LHCN-M2 (cell line): ENCODE data around the gene C6orf120. TPM values are rescaled to one million over a fixed set of nuclear protein-coding genes. Genes with fewer than 3 reads are reported as not detected.
"Not testable (repeated sequence)": the region's sequence is repeated elsewhere in the genome, so short reads cannot be mapped to it uniquely, and the experiment has no call there.

Source experiments
- DNase-seq: peaks from one replicate; pipeline ENCODE4 v3.0.0-alpha.2; 2012; ENCODE audit warnings: low read depth
- total RNA-seq: library from RNA; depleted of rRNA; stranded (reverse); fragments of >200 nt; gene quantifications from 2 replicates; pipeline ENCODE4 v1.2.3, GENCODE V29; 2014

C6orf120 gene
- total RNA-seq, 1 experiment from 2014 or later = 66.6 TPM

DNA sequence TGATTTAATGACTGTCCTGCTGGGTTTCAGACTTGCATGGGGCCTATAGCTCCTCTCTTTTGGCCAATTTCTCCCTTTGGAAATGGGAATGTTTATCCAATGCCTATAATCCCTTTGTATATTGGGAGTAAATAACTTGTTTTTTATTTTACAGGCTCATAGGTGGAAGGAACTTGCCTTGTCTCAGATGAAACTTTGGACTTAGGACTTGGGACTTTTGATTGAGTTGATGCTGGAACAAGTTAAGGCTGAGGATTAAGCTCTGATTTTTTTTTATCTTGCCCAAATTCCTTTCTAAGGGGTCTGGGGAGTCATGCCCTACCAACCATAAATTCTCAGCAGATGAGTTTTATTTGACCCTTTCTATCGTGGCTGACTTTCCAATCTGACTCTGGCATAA, 23.6 kb upstream of the C6orf120 start:
- DNase-seq = no peak

DNA sequence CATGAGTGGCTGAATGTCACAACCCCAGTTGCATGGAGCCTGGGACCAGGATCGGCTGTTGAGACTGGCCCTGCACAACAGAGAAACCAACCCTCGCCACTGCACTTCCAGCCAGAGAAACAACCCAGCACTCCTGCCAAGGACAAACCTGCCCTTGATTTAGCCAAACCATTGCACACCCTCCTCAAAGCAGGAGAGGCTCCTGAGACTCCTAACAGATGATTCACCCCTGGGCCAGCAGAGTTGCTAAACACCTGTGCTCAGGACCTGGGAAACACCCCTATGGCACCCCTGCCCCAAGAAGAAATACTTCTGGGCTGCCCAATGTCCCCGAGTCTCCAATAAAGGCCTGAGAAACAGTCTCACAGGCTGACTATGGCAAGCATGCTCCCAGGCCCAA, 17.9 kb upstream of the C6orf120 start:
- no peak for DNase-seq

DNA sequence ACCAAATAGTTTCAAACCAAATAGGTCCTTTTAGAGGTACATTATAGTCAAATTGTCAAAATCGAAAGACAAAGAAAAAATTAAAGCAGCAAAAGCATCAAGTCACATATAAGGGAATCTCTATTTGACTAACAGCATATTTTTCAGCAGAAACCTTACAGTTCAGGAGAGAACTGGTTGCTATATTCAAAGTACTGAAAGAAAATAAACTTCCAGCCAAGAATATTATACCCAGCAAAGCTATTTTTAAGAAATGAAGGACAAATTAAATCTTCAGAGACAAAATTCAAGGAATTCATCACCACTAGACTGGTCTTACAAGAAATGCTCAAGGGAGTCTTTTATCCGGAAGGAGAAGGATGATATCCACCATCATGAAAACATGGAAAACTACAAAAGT, 16.1 kb upstream of the C6orf120 start:
- DNase-seq = no peak

DNA sequence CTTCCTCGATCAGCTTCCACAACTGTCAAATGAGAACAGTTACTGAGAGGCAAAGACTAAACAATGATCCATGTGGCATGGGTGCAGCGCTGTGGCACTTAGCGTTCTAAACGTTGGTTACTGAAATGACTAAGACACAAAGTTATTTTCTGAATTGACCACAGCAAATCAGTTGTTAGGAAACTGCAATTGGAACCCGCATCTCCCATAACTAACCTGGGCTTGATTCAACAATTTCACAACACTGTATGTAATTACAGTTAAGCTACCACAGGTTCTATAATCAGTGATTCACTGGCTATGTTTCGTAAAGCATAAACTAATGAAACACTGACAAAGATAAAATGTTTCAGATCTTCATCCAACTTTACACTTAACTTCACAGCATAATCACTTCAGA, 12.6 kb upstream of the C6orf120 start:
- peak; percentile 96 for DNase-seq

DNA sequence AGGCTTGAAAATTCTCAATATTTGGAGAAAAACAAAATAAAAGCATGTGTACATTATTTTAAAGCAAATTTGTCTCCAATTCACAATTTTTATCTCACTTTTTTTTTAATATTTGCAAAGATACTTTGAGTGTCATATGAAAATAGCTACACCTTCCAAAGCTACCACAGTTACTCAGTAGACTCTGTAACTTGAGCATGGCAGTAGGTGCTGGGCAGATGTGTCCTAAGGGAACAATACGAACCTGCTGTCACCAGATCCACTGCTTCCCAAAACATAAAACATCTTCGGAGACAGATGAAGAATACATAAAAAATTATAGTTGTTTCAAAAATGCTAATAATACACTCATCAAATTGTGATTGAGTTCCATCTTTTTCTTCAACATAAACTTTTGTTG, 10.7 kb upstream of the C6orf120 start:
- DNase-seq = no peak

DNA sequence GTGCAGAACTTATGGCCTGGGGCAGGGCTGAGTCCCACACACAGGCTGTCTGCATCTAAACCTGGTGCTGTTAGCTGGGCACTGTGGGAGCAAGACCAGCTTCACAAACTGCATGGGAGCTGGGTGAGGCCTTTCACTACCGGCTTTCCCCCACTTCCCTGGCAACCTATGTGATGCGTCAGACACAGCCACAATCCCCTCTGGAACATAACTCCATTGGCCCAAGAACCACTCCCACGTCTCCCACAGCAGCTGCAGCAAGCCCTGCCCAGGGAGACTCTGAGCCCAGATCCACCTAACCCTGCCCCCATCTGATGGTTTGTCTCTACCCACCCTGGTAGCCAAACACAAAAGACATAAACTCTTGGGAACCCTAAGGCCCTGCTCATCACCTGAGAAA, 9.4 kb upstream of the C6orf120 start:
- peak; percentile 92 for DNase-seq

DNA sequence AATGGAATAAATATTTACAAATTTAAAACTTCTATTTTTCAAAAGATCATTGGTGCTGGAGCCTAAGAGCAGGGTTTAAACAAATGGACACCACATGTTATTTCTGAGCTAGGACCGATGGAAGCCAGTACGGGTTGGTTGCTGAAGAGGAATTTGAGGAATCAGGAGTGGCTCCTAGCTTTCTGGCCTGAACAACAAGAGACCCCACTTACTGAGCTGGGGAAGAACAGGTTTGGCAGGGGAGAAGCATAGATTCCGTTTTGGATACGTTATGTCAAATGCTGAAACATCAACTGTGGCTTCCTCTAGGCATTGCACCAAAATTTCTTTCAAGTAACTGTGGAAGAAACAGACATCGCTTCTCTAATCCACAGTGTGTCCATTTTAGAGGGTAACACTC, 6.8 kb upstream of the C6orf120 start:
- no peak for DNase-seq

DNA sequence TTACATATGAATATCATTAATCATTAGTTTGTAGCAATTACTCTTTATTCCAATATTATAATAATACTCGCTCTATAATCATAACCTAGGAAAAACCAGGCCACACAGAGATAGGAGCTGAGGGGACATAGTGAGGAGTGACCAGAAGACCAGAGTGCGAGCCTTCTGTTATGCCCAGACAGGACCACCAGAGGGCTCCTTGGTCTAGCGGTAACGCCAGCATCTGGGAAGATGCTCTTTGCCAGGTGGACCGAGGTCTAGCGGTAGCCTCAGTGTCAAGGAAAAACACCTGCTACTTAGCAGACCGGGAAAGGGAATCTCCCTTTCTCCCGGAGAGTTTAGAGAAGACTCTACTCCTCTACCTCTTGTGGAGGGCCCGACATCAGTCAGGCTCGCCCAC, 4.8 kb upstream of the C6orf120 start:
- not testable (repeated sequence) for DNase-seq

DNA sequence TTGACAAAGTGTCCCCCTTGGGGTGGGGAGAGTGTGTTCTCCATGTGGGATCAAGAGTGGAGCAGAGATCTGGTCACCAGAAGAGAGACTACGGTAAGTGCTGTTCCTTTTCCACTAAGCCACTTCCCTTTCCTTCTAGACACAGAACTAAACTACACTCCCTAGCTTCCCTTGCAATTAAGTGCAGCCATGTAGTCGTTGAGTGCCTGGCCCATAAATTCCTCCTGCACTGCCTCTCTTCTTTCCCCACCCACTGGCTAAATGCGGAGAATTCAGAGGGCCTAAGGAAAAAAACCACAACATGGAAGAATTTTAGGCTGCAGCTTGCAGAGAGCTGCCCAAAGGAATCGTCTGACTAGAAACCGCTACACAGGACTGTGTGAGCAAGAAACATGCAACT, 1.6 kb upstream of the C6orf120 start:
- DNase-seq = peak; percentile 46

DNA sequence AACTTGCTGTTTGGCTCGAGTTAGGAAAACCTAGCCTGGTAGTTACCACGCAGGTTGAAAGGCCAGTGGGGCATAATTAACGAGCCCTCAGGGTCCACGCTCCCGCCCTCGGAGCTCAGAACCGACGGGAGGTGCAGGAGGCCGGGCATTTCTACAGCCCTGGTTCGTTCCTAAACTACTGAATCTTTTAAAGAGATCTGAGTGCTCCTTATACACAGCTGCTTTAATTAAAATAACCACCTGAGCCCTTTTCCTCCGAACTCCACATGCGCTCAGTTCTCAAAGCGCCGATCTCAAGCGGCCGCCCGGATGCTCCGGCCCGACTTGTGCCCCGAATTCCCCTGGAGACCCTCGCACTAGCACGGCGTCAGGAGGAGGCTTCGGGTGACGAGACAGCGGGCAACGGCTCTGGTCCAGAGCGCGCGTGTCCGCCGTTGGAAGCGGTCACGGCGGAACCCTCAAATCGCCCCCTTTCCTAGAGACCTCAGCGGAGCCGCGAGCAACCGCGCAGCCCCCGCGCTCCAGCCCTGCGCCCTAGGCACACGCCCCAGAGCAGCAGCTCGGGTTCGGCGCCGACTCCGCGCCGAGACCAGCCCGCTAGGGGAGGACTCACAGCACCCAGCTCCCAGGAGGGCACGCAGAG, 494 bp upstream of the C6orf120 start:
- DNase-seq = no peak

DNA sequence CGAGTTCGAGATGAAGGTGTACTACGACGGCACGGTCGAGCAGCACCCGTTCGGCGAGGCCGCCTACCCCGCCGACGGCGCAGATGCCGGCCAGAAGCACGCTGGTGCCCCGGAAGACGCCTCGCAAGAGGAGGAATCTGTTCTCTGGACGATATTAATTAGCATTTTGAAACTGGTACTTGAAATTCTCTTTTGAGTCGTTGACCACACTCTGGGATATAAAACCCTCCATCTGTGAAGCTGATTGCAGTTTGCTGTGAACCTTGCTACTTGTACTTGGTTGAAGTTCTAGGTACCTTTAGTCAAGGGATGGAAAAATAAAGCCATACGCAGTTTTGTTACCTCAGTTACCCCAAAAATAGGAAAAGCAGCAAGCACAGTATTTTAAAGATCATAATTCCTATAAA, 917 bp downstream of the C6orf120 start:
- DNase-seq = no peak

DNA sequence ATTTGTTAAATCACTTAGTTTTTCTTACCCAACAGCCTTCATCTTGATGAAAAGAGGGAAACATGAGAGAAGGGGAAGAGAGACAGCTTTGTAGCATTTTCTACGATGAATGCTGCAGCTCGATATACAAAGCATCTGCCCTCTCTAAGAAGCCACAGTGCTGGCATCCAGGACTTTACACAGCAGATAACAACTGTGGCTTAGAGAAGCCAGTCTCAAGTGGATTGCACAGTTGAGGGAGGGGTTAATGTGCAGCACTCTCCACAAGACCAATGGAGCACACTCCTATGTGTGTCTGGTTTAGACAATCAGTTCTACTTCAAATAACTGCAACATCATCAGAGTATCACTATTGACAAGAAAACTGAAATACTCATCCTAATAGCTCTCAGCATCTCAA, 5.8 kb downstream of the C6orf120 start:
- no peak for DNase-seq

DNA sequence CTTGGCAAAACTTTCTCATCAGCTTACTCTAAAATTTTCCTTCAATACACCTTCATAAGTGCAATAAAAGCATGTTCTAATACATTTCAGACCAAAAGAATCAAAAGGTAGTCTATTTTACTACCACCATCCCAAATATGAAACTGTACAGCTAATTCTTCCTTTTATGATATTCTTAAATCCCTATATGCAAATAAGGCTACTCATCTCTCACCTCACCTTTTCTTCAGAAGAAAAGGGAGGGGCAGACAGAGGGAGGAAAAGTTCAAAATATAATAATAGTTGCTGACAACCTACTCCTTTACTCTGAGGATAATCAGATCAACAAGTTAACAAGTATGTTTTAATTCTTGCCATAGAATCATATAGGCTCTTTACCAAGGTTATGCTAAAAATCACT, 7.4 kb downstream of the C6orf120 start:
- DNase-seq = no peak

DNA sequence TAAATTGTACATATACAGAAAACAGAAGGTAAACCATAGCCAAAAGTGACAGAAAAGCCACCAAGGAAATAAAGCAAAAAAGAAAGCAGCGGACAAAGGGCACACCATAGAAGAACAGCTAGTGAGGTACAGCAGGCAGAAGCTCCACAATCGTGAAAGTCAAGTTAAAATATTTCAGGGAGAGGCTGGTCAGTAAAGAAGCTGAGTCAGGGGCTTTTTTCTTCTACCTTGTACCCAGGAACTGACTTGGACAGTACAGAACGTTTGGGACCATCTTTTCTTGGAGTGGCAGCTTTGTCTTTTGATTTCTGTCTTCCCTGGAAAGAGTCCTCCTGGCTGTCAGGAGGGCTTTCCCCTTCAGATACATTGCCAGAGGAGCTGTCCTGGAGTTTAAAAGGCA, 8.1 kb downstream of the C6orf120 start:
- DNase-seq = no peak

DNA sequence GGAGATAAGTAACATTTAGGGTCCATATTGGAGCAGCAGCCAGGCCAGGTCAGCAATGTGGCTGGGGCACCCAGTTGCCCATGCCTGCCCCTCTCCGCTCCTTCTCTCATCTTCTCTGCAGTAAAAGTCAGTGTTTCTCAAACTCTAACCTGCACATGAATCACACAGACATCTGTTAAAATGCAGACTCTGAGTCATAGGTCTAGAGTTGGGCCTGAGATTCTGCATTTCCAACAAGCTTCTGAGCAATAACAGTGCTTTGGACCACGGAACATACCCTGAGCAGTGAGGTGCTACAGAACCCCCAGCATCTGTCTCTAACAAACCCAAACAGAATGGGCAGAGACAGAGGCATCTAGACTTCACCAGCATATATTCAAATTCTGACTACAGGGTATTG, 12.3 kb downstream of the C6orf120 start:
- peak; percentile 37 for DNase-seq

DNA sequence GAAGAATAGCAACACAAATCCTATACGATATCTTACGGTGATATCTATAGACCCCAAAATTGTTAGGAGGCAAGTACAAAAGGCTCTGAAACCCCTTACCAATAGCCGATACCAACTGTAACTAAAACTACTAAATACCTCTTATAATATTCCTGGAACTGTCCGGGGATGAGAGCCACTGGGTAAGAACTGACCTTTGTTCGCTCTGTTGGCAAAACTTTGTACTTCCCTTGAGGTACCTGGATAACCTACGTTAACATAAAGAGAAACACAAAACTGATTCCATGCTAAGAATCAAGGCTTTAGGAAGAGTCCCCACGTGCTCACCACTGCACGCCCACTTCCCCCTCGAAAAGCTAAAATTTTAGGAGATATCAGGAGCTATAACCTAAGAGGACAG, 12.7 kb downstream of the C6orf120 start:
- DNase-seq = no peak

DNA sequence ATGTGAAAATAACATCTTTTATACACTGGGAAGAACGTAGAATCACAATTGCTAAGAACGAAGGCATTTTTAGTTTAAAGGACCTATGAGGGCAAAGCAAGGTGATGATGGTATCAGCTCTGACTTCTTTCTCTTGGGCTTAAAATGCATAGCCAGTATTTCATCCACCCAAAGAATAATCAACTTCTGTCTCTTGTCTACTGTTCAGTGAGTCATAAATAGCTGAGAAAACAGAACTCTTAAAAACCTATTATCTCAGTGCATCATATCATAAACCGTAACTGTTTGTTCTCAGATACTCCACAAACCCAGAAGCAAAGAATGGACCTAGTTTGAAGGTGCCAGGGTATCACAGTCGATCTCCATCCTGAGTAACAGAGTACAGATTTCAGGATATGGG, 17.2 kb downstream of the C6orf120 start:
- DNase-seq = no peak

DNA sequence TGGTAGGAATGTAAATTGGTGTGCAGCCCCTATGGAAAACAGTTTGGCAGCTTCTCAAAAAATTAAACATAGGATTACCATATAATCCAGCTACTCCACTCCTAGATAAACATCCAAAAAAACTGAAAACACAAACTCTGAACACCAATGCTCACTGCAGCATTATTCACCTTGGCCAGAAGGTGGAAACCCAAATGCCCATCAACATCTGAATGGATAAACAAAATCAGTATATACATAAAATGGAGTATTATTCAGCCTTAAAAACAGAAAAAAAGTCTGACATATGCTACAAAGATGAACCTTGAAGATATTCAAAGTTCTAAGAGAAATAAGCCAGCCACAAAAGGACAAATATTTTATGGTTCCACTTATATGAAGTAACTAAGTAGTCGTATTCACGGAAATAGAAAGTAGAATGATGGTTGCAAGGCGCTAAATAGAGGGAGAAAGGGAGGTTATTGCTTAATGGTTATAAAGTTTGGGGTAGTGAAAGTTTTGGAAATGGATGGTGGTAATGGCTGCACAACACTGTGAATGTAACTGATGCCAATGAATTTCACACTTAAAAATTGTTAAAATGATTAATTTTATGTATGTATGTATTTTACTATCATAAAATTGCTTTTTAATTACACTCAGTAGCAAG, 18.4 kb downstream of the C6orf120 start:
- no peak for DNase-seq

DNA sequence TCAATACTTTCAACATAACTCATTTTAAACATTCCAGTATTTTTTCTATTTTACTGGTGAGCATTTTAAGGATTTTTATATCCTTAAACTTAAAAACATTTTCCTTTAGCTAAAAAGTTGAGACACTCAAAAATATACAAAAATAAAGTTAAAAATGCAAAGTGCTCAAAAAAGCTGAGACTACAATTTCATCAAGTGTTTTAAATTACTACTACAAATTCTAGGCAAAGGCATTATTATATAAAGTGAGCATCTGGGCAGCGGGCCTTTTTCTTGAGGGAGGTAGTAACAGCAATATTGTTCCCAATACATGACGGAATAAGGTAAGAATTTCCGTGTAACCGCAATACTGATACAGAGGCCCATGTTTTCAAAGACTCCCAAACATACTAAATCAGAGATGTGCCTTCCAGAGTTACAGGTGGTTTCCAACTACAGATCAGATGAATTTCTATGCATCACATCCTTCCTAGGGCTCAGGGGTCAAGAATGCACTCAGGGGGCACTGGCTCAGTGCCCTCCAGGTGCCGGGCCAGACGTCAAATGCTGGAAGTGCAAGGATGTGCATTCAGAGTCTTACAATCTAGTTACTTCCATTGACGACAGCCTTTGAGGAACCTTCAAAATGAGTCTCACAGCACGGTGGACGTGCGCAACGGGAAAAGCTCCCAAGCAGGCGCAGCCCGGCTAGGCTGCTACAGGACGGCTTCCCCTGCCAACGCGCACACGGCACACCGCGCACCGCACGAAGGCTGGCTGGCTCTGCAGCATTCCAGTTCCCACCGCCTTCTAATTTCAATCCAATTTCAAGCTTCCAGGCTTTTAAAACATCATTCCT, 20.7 kb downstream of the C6orf120 start:
- DNase-seq = peak; percentile 45

DNA sequence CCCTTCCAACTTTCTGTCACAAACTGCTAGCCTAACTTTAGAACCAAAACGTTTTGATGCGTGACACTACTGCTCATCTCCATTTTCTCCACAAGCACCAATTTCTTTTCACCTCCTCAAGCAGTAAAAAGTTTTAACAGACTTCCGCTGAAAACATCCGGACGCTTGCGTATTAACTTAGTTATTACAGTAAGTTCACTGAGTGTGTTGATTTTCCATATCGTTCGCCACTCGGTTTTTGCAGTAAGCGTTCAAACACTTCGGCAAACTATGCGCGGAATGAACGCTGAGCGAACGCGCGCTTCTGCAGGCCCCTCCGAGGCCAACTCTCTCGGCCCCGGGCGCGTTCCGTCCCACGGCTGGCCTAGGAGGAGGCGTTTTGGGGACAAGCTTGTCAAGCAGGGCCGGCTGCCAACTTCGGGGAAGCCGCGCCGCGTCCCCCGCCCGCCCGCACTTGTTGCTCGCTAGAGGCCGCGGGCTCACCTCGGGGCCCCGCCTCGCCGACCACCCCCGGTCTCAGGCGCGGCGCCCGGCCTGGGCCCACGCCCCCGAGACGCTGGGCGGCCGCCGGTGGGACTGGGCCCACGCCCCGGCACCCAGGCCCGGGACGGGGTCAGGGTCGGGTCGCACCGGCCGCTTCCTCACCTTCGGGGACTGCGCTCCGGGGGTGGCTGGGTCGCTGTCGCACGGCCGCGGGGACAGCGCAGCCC, 21.4 kb downstream of the C6orf120 start:
- peak; percentile 49 for DNase-seq

DNA sequence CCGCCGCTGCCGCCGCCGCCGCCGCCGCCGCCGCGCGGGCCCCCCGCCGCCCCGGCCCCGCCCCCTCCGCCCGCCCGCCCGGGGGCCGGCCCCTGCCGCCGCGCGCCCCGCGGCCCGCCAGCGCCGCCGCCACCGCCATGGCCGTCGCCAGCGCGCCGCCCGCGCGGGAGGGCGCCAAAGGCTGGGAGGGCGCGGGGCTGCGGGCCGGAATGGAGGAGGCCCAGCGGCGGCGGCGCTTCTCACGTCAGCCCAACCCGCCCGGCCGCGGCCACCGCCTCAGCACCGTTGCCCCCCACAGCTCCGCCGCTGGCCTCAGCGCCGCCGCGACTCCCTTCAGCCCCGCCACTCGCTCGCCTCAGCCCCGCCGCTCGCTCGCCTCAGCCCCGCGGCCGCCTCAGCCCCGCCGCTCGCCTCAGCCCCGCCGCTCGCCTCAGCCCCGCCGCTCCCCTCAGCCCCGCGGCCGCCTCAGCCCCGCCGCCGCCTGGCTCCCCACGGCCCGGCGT, 22.1 kb downstream of the C6orf120 start:
- DNase-seq = peak; percentile 20
